Left kidney (tissue), 8 donors: ENCODE data around the gene SNAP23. TPM values are rescaled to one million over a fixed set of nuclear protein-coding genes. Genes with fewer than 3 reads are reported as not detected.

Source experiments
- DNase-seq: peaks from one replicate; pipeline ENCODE4 v3.0.0-alpha.2; 2013
- long read RNA-seq, 8 donors: transcript quantifications; one replicate each; lab custom pipeline, GENCODE V29; 2026
- polyA plus RNA-seq: library from polyadenylated mRNA; unstranded; fragments of 120-200 nt; gene quantifications from one replicate; pipeline ENCODE4 v1.2.1, GENCODE V29; 2013; ENCODE audit not compliant: insufficient read length

SNAP23 gene
- polyA plus RNA-seq, result 126 TPM
- long read RNA-seq, donor 1, transcript SNAP23-201 (8 exons, 2,687 nt), result major isoform, 26 of 47 reads
- long read RNA-seq, donor 1, partial matches to known transcripts, result 11 of 47 reads
- long read RNA-seq, donor 1, other reads (novel, unspliced or antisense), result 7 of 47 reads
- long read RNA-seq, donor 2, transcript SNAP23-201 (8 exons, 2,687 nt), result major isoform, 19 of 64 reads
- long read RNA-seq, donor 2, partial matches to known transcripts, result 35 of 64 reads
- long read RNA-seq, donor 2, other reads (novel, unspliced or antisense), result 9 of 64 reads
- long read RNA-seq, donor 3, transcript SNAP23-201 (8 exons, 2,687 nt), result major isoform, 11 of 18 reads
- long read RNA-seq, donor 3, partial matches to known transcripts, result 6 of 18 reads
- long read RNA-seq, donor 3, other reads (novel, unspliced or antisense), result 0 of 18 reads
- long read RNA-seq, donor 4, partial matches to known transcripts, result 0 of 1 reads
- long read RNA-seq, donor 4, other reads (novel, unspliced or antisense), result 0 of 1 reads
- long read RNA-seq, donor 5, transcript SNAP23-205 (3 exons, 862 nt), result minor isoform, 6 of 69 reads
- long read RNA-seq, donor 5, transcript SNAP23-201 (8 exons, 2,687 nt), result major isoform, 34 of 69 reads
- long read RNA-seq, donor 5, partial matches to known transcripts, result 19 of 69 reads
- long read RNA-seq, donor 5, other reads (novel, unspliced or antisense), result 10 of 69 reads
- long read RNA-seq, donor 6, transcript SNAP23-201 (8 exons, 2,687 nt), result major isoform, 11 of 24 reads
- long read RNA-seq, donor 6, partial matches to known transcripts, result 11 of 24 reads
- long read RNA-seq, donor 6, other reads (novel, unspliced or antisense), result 0 of 24 reads
- long read RNA-seq, donor 7, transcript SNAP23-201 (8 exons, 2,687 nt), result major isoform, 22 of 32 reads
- long read RNA-seq, donor 7, partial matches to known transcripts, result 9 of 32 reads
- long read RNA-seq, donor 7, other reads (novel, unspliced or antisense), result 0 of 32 reads
- long read RNA-seq, donor 8, transcript SNAP23-201 (8 exons, 2,687 nt), result major isoform, 10 of 11 reads
- long read RNA-seq, donor 8, partial matches to known transcripts, result 0 of 11 reads
- long read RNA-seq, donor 8, other reads (novel, unspliced or antisense), result 0 of 11 reads

GRCh38 chr15:42495361-42496212, at the start of gene SNAP23:
TSS of gene SNAP23 (plus strand) at chr15:42495634. CDS start at chr15:42511847, 16,213 bp downstream.
- DNase-seq, result peak; percentile 91

DNA sequence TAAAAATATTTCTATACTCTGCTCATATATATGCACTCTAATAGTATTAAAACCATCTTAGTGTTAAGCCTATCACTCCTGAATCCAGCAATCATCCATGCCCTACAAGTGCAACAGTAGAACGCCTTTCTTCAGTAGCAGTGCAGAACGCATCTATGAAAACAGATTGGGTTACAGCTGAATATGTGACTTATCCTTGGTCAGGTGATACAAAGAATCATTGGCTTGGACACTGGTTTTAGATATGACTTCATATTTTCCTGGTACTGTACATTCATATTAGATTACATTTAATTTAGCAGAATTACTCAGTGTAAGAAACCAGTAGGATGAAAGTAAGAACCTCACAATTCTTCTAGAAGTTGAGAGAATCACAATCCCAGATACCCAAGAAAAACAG, 47.8 kb upstream of the SNAP23 start:
- DNase-seq, result no peak

DNA sequence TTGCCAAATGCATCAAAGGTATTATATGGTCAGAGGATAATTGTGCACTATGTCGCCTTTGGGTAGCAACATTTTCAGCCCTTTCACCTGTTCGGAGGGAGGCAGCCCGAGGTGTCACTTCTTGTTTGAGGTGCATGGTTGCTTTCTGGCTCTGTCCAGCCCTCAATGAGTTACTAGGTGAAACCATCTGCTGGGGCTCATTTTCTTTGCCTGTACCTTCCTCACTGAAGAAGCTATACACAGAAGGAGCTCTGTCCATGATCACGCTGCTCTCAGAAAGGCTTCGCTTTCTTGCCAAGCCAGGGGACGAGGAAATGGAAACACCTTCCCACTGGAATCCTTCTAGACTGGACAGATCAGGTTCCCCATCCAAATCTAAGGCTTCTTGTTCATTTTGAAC, 47.2 kb upstream of the SNAP23 start:
- no peak for DNase-seq

- no peak for DNase-seq
Observed at GRCh38 chr15:42449770-42450424, 45.5 kb upstream of the SNAP23 start.

DNA sequence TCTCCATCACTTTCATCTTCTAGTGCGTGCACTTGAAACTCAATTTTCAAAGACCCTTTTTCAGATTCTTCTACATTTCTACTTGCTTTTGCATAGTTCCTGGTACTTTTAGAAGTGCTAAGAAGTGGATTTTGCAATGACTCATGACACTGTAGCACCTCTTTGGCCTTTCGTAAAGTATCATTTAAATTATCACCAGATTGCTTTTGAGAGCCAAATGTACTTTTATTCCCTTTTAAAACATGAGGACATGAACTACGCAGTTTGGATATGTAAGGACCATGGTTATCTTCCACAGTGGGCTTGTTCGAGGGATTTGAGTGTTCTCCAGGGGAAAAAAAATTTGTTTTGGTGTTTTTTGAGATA, 45.0 kb upstream of the SNAP23 start:
- DNase-seq, result no peak

DNA sequence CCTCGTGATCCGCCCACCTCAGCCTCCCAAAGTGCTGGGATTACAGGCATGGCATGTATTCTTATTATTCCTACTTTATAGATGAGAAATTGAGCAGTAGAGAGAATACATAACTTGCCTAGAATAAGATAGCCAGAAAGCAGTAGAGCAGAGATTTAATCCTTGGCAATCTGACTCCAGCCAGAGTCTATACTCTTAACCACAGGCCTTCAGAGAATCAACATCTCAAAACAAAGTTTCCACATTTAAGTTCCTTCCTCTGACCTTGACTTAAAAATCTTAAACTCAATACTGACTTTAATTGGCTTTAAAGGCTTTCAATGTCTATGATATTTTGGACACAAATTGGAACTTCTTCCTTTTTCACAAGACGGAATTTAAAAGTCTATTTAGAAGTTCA, 41.6 kb upstream of the SNAP23 start:
- no peak for DNase-seq

DNA sequence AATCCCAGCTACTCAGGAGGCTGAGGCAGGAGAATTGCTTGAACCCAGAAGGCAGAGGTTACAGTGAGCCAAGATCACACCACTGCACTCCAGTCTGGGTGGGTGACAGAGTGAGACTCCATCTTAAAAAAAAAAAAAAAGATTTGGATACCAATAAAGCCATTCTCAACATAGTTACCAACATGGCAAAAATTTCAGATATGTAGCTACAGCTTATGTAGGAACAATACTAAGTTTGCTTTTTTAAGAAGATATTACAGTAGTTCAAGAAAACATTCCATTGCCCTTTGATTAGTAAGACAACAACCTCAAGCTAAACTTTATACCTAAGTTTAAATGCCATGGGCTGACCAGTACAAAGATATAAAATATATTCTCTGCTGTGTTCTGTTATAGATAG, 38.9 kb upstream of the SNAP23 start:
- no peak for DNase-seq

DNA sequence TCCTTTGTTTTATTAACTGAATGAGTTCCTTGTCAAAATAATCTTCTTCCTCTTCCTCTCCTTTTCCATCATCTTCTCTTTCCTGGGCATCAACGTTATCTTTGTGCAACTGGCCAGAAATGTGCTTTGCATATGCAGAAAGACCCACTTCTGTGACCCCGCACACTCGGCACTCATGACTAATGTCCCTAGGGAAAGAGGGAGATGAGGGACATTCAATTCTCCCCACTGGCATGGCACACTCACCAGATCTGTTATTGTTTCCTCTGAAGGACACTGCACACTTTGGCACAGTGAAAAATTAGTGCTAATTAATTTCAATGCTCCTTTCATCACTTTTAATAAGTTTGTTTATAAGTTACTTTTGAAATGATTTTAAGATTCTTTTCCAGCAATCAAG, 38.5 kb upstream of the SNAP23 start:
- DNase-seq, result no peak

DNA sequence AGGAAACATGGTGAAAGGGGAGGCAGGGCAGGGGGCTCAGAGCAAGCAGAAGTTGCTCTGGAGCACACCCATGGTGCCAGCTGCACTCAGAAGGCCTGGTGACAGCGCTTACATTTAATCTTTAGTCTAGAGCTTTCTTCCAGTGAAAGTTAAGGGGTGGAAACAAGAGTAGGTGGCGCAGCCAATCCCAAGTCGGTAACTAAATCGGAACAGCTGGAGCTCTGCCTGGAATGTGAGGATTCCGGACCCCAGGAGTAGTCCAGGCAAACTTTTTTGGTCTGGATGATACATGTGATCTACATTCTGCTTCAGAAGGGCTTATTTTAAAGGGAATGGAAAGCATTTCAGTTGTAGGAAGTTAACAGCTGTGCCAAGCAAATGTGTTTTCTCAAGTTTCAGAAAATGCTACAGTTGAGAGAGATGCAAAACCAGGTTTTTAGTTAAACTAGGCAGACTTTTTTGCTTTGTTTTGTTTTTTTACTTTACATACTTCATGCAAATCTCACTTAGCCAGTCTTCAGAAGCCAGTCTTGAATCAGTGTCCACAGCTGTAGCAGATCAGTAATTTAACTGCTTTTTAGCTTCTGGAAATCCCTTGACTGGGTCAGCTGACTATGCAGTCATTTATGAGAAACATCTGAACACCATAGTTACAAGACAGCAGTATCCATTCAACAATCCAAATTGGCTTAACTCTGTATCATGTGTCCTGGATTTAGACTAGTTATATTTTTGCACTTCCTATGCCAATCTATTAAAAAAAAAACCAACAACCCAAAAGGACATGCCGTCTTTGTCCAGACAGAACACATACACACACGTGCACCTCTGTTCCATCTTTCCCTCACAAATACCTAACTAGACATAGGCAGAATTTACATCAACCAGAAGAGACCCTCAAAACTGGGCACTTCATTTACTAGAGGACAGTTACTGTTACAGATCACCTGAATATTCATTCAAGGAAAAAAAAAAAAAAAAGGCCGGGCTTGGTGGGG, 37.7 kb upstream of the SNAP23 start:
- DNase-seq, result peak; percentile 86

DNA sequence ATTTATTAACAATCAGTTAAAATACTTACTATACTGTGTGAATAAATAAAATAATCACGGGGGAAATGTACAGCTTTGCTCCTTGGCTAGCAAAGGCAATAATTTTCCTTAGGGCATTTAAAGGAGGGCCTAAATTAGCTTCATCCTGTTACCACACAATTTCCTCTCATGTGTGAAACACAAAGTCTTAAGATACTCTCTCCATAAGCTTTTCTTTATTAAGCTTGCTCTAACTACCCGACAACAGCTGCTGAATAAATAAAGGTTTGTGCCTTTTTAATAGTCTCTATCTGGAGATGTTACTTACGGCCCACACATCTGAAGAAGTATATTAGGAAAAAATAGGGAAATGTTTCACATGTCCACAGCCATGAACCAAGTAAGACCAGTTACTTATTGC, 34.2 kb upstream of the SNAP23 start:
- DNase-seq, result no peak

DNA sequence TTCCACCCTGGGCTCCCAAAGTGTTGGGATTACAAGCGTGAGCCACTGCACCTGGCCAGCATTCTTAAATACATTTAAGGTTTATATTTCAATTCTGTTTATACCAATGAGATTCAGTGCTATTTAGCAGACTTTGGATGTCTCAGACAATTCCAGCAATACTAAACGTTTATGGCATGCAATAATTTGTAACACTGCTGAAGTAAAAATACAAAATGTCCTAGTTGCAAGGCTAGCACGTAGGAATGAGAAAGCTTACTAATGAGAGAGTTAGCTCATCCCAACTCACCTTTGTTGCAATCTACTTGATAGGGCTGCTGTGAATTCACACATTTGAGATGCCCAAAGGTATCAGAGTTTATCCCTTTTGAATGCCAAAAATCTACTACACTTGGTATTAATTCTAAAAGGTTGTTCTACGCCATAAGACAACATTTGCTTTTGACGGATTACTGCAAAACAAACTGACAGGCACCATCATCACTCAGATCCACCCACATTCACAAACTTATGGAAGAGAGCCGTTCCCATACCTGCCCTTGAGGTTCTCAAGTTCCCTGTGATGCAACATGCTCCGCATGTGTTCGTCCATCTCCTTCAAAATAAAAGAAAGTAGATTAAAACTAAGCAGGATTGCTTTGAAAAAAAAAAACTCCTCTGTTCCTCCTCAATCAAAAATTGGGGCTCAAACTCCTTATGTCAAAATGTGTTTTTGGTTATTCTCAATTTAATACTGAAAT, 29.7 kb upstream of the SNAP23 start:
- no peak for DNase-seq

- no peak for DNase-seq
Observed at GRCh38 chr15:42471002-42471401, 24.4 kb upstream of the SNAP23 start.

DNA sequence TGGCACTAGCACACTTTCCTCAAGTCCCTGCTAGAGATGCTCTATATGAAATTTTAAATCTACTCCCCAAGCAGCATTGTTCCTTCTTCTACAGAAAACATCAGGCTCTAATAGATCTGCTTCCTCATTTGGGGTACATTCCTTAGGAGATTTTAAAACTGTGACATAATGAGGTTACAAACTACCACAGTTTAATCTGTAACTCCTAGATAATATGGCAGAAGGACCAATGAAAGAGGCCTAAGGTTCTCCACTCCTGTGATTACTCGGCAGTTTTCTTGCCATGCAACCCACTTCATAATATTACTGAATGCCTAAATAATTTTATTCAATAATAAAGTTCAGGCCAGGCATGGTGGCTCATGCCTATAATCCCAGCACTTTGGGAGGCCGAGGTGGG, 20.6 kb upstream of the SNAP23 start:
- DNase-seq, result no peak

DNA sequence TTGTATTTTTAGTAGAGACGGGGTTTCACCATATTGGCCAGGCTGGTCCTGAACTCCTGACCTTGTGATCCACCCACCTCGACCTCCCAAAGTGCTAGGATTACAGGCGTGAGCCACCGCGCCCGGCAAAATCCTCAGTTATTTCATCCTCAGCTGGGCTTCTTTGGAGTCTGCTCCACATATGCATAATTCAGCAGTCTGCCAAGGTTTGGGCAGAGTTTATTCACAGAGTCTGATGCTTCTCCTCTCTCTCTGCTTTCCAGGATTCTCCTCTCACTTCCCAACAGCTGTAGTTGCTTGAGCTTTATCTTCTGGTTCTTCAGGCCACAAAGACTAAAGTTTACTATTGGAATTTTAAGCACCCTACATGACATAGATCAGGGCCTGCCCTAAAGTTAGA, 12.7 kb upstream of the SNAP23 start:
- DNase-seq, result no peak

GRCh38 chr15:42483677-42484076, 11.8 kb upstream of the SNAP23 start:
- DNase-seq, result no peak

GRCh38 chr15:42490291-42490670, 5.2 kb upstream of the SNAP23 start:
- DNase-seq, result peak; percentile 22

DNA sequence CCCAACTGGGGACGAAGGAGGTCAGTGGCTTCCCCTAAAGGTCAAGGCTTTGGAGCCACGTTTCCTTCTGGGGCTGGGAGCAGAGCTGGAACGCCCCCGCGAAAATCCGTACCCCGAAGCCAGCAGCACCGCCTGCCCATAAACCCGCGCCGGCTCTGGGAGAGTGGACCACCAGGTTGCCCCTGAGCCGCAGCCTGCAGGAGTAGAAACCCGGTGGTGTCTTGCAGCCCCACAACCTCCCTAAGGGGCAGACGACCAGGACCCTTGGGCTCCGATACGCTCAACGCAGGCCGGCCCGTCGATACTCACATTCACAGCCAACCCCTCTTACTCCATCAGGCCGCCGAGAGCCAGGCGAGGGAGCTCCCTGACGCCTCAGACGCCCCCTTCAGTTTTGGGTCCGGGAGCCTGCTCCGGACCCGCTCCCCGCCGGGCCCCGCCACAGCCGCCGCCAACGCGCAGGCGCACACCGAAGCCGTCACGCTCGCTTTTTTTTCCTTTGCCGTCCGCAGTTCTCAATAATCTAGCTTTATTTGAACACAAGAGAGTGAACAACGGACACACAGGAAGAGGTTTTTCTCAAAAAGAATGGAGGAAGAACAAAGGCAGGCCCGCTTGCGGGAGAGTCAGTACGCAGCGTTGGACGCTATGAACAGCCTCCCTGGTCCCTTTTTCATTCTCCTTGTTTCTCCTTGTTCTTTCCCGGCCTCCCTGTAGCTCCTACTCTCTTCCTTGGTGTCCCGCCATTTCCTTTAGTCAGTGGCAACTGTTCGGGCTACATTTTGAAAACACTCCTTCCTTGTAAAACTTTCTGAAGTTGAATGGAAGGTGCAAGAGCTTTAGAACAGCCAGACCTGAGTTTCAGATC, 4.5 kb upstream of the SNAP23 start, which contains the start of gene ZNF106:
Gene ZNF106, minus strand, starts transcription at position 471 of the 868 bp plus-strand sequence. CDS start 18,852 bp downstream, outside the sequence.
- peak; percentile 92 for DNase-seq
